Naive thymus-derived CD4-positive, alpha-beta T cell (primary cell): ENCODE data around the gene CLVS2. TPM values are rescaled to one million over a fixed set of nuclear protein-coding genes. Genes with fewer than 3 reads are reported as not detected.

ENCODE experiments used
- ATAC-seq: fragments of 150-1000 bp; cut with Tn5 transposase; 2 replicates; pipeline ENCODE4 v1.10.0; 2021; ENCODE audit warnings: mild to moderate bottlenecking, moderate library complexity
- CTCF ChIA-PET: fragments of 350-600 bp; sonication (Branson Sonifier 250); formaldehyde crosslinking; loops from one replicate; lab custom pipeline; 2021; ENCODE audit warnings: antibody characterized with exemption; lab: Charles Lee
- POLR2A ChIA-PET: fragments of 350-600 bp; sonication (Branson Sonifier 250); formaldehyde crosslinking; loops from one replicate; lab custom pipeline; 2021; ENCODE audit warnings: antibody characterized with exemption, inconsistent platforms; lab: Charles Lee
- DNase-seq, 9 donors: peaks; one replicate each; pipeline versions ENCODE4 v3.0.0 to v3.0.0-alpha.2; 2020 to 2022; ENCODE audit warnings: mixed read lengths in 1 of 9
- H3K27ac ChIP-seq: one replicate; pipeline ENCODE4 v1.7.0; 2013; ENCODE audit warnings: mild to moderate bottlenecking, low read depth, low read length, moderate library complexity
- H3K27me3 ChIP-seq, 2 donors: one replicate each; pipeline ENCODE4 v1.7.0; 2013; ENCODE audit warnings: low read length in 2 of 2, mild to moderate bottlenecking in 2 of 2, moderate library complexity in 2 of 2; ENCODE audit not compliant: control insufficient read depth in 2 of 2, insufficient read depth in 2 of 2
- H3K36me3 ChIP-seq, 3 experiments: 1 replicate in 2 of 3; 2 replicates in 1 of 3; pipeline ENCODE4 v1.7.0; 2013; ENCODE audit warnings: low read length in 3 of 3, mild to moderate bottlenecking in 3 of 3, moderate library complexity in 1 of 3; ENCODE audit not compliant: insufficient read depth in 3 of 3, control insufficient read depth in 2 of 3
- H3K4me1 ChIP-seq, 2 donors: one replicate each; pipeline ENCODE4 v1.7.0; 2013; ENCODE audit warnings: low read length in 2 of 2, mild to moderate bottlenecking in 2 of 2, moderate library complexity in 1 of 2; ENCODE audit not compliant: control insufficient read depth in 2 of 2, insufficient read depth in 2 of 2
- H3K4me3 ChIP-seq: 2 replicates; pipeline ENCODE4 v1.7.0; 2013; ENCODE audit warnings: mild to moderate bottlenecking, low read length
- H3K9me3 ChIP-seq, 3 experiments: 1 replicate in 2 of 3; 2 replicates in 1 of 3; pipeline ENCODE4 v1.7.0; 2013; ENCODE audit warnings: low read length in 3 of 3; ENCODE audit not compliant: control insufficient read depth in 2 of 3
- H3K27ac Mint-ChIP-seq, 9 donors: one replicate each; pipeline ENCODE4 v1.8.0; 2020 to 2022; ENCODE audit warnings: mixed read lengths in 9 of 9, mild to moderate bottlenecking in 8 of 9, moderate library complexity in 5 of 9, inconsistent platforms in 2 of 9
- H3K27me3 Mint-ChIP-seq, 5 donors: one replicate each; pipeline ENCODE4 v1.8.0; 2021 to 2022; ENCODE audit warnings: mixed read lengths in 5 of 5, mild to moderate bottlenecking in 1 of 5
- H3K36me3 Mint-ChIP-seq, 5 donors: one replicate each; pipeline ENCODE4 v1.8.0; 2020 to 2022; ENCODE audit warnings: mixed read lengths in 5 of 5, mild to moderate bottlenecking in 3 of 5, inconsistent platforms in 1 of 5
- H3K4me1 Mint-ChIP-seq, 7 donors: one replicate each; pipeline ENCODE4 v1.8.0; 2020 to 2022; ENCODE audit warnings: mixed read lengths in 7 of 7, mild to moderate bottlenecking in 3 of 7, inconsistent platforms in 1 of 7
- H3K4me3 Mint-ChIP-seq, 10 donors: one replicate each; pipeline ENCODE4 v1.8.0; 2020 to 2022; ENCODE audit warnings: mild to moderate bottlenecking in 10 of 10, mixed read lengths in 10 of 10, moderate library complexity in 6 of 10, inconsistent platforms in 2 of 10
- H3K9me3 Mint-ChIP-seq, 11 donors: one replicate each; pipeline ENCODE4 v1.8.0; 2020 to 2022; ENCODE audit warnings: mixed read lengths in 11 of 11, mild to moderate bottlenecking in 4 of 11, inconsistent platforms in 1 of 11, moderate library complexity in 1 of 11
- intact Hi-C, 2 donors: fragments of 100-400 bp; cut with micrococcal nuclease; formaldehyde crosslinking; loops; one replicate each; pipeline ENCODE4 v1.15.1; 2023
- polyA plus RNA-seq, 2 donors: library from polyadenylated mRNA; unstranded; fragments of 300-500 nt; fragmentation: Illumina TruSeq; gene quantifications; one replicate each; pipeline ENCODE4 v1.2.3, GENCODE V29; 2021
- total RNA-seq, 6 experiments: library from RNA in 5 of 6; stranded (reverse) in 5 of 6; gene quantifications; 1 replicate in 5 of 6; 2 replicates in 1 of 6; pipeline ENCODE4 v1.2.3 and lab custom pipeline; 2021 to 2026

CLVS2 gene
- total and polyA plus RNA-seq, 7 experiments from 2014 or later = not detected

DNA sequence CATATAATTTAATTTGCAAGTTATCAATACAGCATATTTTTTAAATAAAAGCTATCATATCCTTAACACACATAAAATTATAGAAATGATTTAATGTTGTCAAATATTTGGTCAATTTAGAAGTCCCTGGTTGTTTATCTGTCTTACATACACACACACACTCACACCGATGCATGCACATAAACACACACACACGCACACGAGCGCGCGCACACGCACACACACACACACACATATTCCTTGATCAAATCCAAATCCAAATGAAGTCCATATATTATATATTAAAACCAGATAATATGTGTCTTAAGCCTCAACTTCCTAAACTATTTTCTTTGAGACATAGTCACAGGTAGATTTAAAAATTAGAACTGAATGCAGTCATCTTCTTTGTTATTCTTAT, 120.3 kb downstream of the CLVS2 start:
- ChIA-PET CTCF (no interaction called here), POLR2A (no interaction called here)
- DNase-seq = no peak
- no peak overlapping the region for H3K27ac ChIP-seq
- H3K27me3 ChIP-seq = no peaks in the 10 kb centered on the region
- ATAC-seq = no peak
- H3K4me1 Mint-ChIP-seq = no peaks in the 10 kb centered on the region
- H3K4me3 ChIP-seq = no peak overlapping the region
- no peaks in the 10 kb centered on the region for H3K36me3 ChIP-seq
- no peak overlapping the region for H3K4me3 Mint-ChIP-seq
- no peaks in the 10 kb centered on the region for H3K4me1 ChIP-seq
- no peaks in the 10 kb centered on the region for H3K9me3 ChIP-seq
- no peaks in the 10 kb centered on the region for H3K27me3 Mint-ChIP-seq
- H3K9me3 Mint-ChIP-seq = no peaks in the 10 kb centered on the region
- intact Hi-C loops = no loop called here
- H3K36me3 Mint-ChIP-seq = no peaks in the 10 kb centered on the region
- no peak overlapping the region for H3K27ac Mint-ChIP-seq

DNA sequence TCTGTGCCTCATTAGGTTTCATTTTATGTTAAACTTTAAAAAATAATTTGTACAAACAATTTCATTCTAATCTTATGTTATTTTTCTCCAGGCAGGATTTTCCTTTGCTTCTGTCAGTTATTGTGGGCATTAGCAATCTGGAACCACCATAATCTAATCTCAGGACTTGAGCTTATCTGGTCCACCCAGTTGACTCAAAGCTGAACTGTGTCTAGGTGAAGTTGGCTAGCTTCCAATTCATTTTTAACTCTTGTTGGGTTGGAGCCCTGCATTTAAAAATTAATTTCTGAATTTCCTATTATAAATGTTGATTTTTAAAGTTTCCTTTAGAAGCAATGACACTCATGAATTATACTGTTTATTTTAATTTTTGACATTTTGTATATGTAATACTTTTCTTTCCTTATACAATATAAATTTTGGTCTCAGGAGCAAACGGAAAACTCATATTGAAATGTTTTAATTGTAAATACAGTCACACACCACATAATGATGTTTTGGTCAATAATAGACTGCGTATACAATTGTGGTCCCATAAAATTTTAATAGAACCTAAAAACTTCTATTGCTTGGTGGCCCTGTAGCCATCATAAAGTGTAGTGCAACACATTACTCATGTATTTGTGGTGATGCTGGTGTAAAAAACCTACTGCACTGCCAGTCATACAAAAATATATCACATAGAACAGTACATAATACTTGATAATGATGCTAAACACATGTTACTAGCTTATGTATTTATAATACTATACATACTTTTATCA, 121.3 kb downstream of the CLVS2 start:
- Histone ChIP-seq H3K27me3 (no peaks in the 10 kb centered on the region), H3K9me3 (no peaks in the 10 kb centered on the region), H3K4me1 (no peaks in the 10 kb centered on the region), H3K4me3 (no peak overlapping the region), H3K36me3 (no peaks in the 10 kb centered on the region), H3K27ac (no peak overlapping the region)
- H3K27ac Mint-ChIP-seq = no peak overlapping the region
- DNase-seq (no peak), ATAC-seq (no peak)
- no peak overlapping the region for H3K4me3 Mint-ChIP-seq
- CTCF ChIA-PET = no interaction called here
- H3K4me1 Mint-ChIP-seq = no peaks in the 10 kb centered on the region
- no peaks in the 10 kb centered on the region for H3K36me3 Mint-ChIP-seq
- no peaks in the 10 kb centered on the region for H3K27me3 Mint-ChIP-seq
- intact Hi-C loops = no loop called here
- POLR2A ChIA-PET = no interaction called here
- H3K9me3 Mint-ChIP-seq = no peaks in the 10 kb centered on the region

GRCh38 chr6:123118811-123119210, 122.8 kb downstream of the CLVS2 start:
- intact Hi-C loops = no loop called here
- Histone ChIP-seq H3K4me3 (no peak overlapping the region), H3K36me3 (no peaks in the 10 kb centered on the region), H3K27ac (no peak overlapping the region), H3K9me3 (no peaks in the 10 kb centered on the region), H3K4me1 (no peaks in the 10 kb centered on the region), H3K27me3 (no peaks in the 10 kb centered on the region)
- Mint-ChIP-seq H3K36me3 (no peaks in the 10 kb centered on the region), H3K9me3 (peaks cover 0 to 4% (median 0%) of the 10 kb centered on the region in 11 donors), H3K4me1 (no peaks in the 10 kb centered on the region), H3K4me3 (no peak overlapping the region), H3K27me3 (no peaks in the 10 kb centered on the region), H3K27ac (no peak overlapping the region)
- ChIA-PET CTCF (no interaction called here), POLR2A (no interaction called here)
- no peak for ATAC-seq
- DNase-seq = no peak

Other genes starting within 250 kb of the CLVS2 start
- gene FABP7, start 216.5 kb upstream of the CLVS2 start, total RNA-seq = not detected
- not detected for gene FABP7, start 216.5 kb upstream of the CLVS2 start, polyA plus RNA-seq
- gene SMPDL3A, start 207.0 kb upstream of the CLVS2 start, total RNA-seq = 1 to 10 TPM in 2 of 5 experiments, under 1 TPM in 3; 0.24 to 6.3 (median 0.32) TPM
- gene SMPDL3A, start 207.0 kb upstream of the CLVS2 start, polyA plus RNA-seq = not detected